ENCODE measurements around the gene LBX2. TPM values are rescaled to one million over a fixed set of nuclear protein-coding genes. Genes with fewer than 3 reads are reported as not detected.

The LBX2 gene
- total and polyA plus RNA-seq, 9 of the 15 experiments (the other 6 are each of a cell fraction or from before 2014, with no cell fraction given), result 0.39 to 6.2 (median 1.8) TPM; not detected in 1

- TF ChIP-seq, protein P1, sequence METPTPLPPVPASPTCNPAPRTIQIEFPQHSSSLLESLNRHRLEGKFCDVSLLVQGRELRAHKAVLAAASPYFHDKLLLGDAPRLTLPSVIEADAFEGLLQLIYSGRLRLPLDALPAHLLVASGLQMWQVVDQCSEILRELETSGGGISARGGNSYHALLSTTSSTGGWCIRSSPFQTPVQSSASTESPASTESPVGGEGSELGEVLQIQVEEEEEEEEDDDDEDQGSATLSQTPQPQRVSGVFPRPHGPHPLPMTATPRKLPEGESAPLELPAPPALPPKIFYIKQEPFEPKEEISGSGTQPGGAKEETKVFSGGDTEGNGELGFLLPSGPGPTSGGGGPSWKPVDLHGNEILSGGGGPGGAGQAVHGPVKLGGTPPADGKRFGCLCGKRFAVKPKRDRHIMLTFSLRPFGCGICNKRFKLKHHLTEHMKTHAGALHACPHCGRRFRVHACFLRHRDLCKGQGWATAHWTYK (CRISPR knock-in tag; IDR thresholded peaks at IDR 0.05), result no peak
- no peak for TF ChIP-seq POLR2H (tag; IDR thresholded peaks at IDR 0.05; ENCODE audit: low read depth)
- TF ChIP-seq CXXC5 (CRISPR knock-in tag; IDR thresholded peaks at IDR 0.05), result no peak
- no peak for TF ChIP-seq NFIX (CRISPR knock-in tag; IDR thresholded peaks at IDR 0.05; ENCODE audit: low read depth)
- 0 out of 2 replicates have a peak, but pooled peaks have one; percentile 27 for TF ChIP-seq ZNF263 (CRISPR knock-in tag; IDR thresholded peaks at IDR 0.05; ENCODE audit: borderline replicate concordance)
- TF ChIP-seq SIN3A (IDR thresholded peaks at IDR 0.05; ENCODE audit: borderline replicate concordance in 2 of 2, control insufficient read depth in 1 of 2, low read depth in 2 of 2, low read length in 2 of 2), result peak in 1 of 2 experiments; percentile 68; a peak in 2 of 4 replicates
- no peak for TF ChIP-seq ZNF197 (CRISPR knock-in tag; IDR thresholded peaks at IDR 0.05; ENCODE audit: low read depth)
- TF ChIP-seq ZNF551 (CRISPR knock-in tag; IDR thresholded peaks at IDR 0.05), result no peak
- TF ChIP-seq, protein P2, sequence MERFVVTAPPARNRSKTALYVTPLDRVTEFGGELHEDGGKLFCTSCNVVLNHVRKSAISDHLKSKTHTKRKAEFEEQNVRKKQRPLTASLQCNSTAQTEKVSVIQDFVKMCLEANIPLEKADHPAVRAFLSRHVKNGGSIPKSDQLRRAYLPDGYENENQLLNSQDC (CRISPR knock-in tag; IDR thresholded peaks at IDR 0.05), result no peak
- TF ChIP-seq, protein P3, sequence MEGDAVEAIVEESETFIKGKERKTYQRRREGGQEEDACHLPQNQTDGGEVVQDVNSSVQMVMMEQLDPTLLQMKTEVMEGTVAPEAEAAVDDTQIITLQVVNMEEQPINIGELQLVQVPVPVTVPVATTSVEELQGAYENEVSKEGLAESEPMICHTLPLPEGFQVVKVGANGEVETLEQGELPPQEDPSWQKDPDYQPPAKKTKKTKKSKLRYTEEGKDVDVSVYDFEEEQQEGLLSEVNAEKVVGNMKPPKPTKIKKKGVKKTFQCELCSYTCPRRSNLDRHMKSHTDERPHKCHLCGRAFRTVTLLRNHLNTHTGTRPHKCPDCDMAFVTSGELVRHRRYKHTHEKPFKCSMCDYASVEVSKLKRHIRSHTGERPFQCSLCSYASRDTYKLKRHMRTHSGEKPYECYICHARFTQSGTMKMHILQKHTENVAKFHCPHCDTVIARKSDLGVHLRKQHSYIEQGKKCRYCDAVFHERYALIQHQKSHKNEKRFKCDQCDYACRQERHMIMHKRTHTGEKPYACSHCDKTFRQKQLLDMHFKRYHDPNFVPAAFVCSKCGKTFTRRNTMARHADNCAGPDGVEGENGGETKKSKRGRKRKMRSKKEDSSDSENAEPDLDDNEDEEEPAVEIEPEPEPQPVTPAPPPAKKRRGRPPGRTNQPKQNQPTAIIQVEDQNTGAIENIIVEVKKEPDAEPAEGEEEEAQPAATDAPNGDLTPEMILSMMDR (IDR thresholded peaks at IDR 0.05 in 2 of 3, conservative IDR thresholded peaks at IDR 0.05 in 1 of 3; ENCODE audit: insufficient read depth in 2 of 3, low read depth in 1 of 3, low read length in 3 of 3), result peak in 2 of 3 experiments; percentile 21 to 42; a peak in 3 of 6 replicates
- no peak for TF ChIP-seq BCL6 (CRISPR knock-in tag; IDR thresholded peaks at IDR 0.05)
- TF ChIP-seq BHLHE40 (IDR thresholded peaks at IDR 0.05; ENCODE audit: low read length), result 0 out of 2 replicates have a peak, but pooled peaks have one; percentile 2
- no peak for TF ChIP-seq HIVEP1 (CRISPR knock-in tag; IDR thresholded peaks at IDR 0.05)
- TF ChIP-seq KDM5B (IDR thresholded peaks at IDR 0.05; ENCODE audit: insufficient replicate concordance, low read depth, low read length), result no peak
- TF ChIP-seq TFAP4 (CRISPR knock-in tag; IDR thresholded peaks at IDR 0.05; ENCODE audit: borderline replicate concordance), result no peak
- TF ChIP-seq XRCC3 (IDR thresholded peaks at IDR 0.05), result no peak
- no peak for TF ChIP-seq ZNF274 (IDR thresholded peaks at IDR 0.05; ENCODE audit: borderline replicate concordance, low read depth, low read length)
- no peak for TF ChIP-seq RB1 (IDR thresholded peaks at IDR 0.05; ENCODE audit: low read depth)
- TF ChIP-seq TCF15 (CRISPR knock-in tag; IDR thresholded peaks at IDR 0.05), result no peak
- no peak for TF ChIP-seq ZNF695 (CRISPR knock-in tag; IDR thresholded peaks at IDR 0.05)
- no peak for TF ChIP-seq JUND (IDR thresholded peaks at IDR 0.05; ENCODE audit: borderline replicate concordance, low read depth, low read length)
- TF ChIP-seq JUND (tag; IDR thresholded peaks at IDR 0.05; ENCODE audit: borderline replicate concordance, low read depth, low read length), result no peak
Measured at GRCh38 chr2:74528600-74529356, 29.4 kb upstream of the LBX2 start (continued).

Measured in K562 (cell line).